H9 (cell line): ENCODE data around the gene ETV5. TPM values are rescaled to one million over a fixed set of nuclear protein-coding genes. Genes with fewer than 3 reads are reported as not detected.

Experiments used
- DNase-seq: peaks from one replicate; pipeline ENCODE4 v3.0.0-alpha.2; 2017
- H2AFZ ChIP-seq: one replicate; pipeline ENCODE4 v1.6.1; 2013; ENCODE audit warnings: mild to moderate bottlenecking, low read length, control low read depth, moderate library complexity
- H2AK5ac ChIP-seq: 2 replicates; pipeline ENCODE4 v1.6.1; 2013; ENCODE audit warnings: low read length, control low read depth, mixed read lengths; ENCODE audit not compliant: insufficient read length
- H2BK120ac ChIP-seq: one replicate; pipeline ENCODE4 v1.6.1; 2013; ENCODE audit warnings: low read depth, mild to moderate bottlenecking, low read length, control low read depth, inconsistent platforms; ENCODE audit not compliant: poor library complexity, severe bottlenecking
- H2BK12ac ChIP-seq: 2 replicates; pipeline ENCODE4 v1.6.1; 2013; ENCODE audit warnings: low read length, control low read depth, mixed read lengths, low read depth; ENCODE audit not compliant: insufficient read length
- H2BK15ac ChIP-seq: 2 replicates; pipeline ENCODE4 v1.6.1; 2013; ENCODE audit warnings: low read depth, low read length, control low read depth
- H2BK20ac ChIP-seq: one replicate; pipeline ENCODE4 v1.6.1; 2013; ENCODE audit warnings: low read depth, mild to moderate bottlenecking, low read length, control low read depth, inconsistent platforms; ENCODE audit not compliant: poor library complexity, severe bottlenecking
- H2BK5ac ChIP-seq: 2 replicates; pipeline ENCODE4 v1.6.1; 2013; ENCODE audit warnings: low read length, control low read depth, mixed read lengths; ENCODE audit not compliant: insufficient read length
- H3K14ac ChIP-seq: 2 replicates; pipeline ENCODE4 v1.6.1; 2013; ENCODE audit warnings: low read length, control low read depth; ENCODE audit not compliant: insufficient read depth
- H3K18ac ChIP-seq: 2 replicates; pipeline ENCODE4 v1.6.1; 2013; ENCODE audit warnings: low read depth, mild to moderate bottlenecking, mixed read lengths, low read length, control low read depth; ENCODE audit not compliant: insufficient read length
- H3K23ac ChIP-seq: 2 replicates; pipeline ENCODE4 v1.6.1; 2013; ENCODE audit warnings: low read length, control low read depth, mixed read lengths, low read depth; ENCODE audit not compliant: insufficient read length
- H3K23me2 ChIP-seq: 2 replicates; pipeline ENCODE4 v1.6.1; 2013; ENCODE audit warnings: low read depth, mild to moderate bottlenecking, mixed read lengths, low read length, control low read depth; ENCODE audit not compliant: insufficient read length, poor library complexity, severe bottlenecking
- H3K27ac ChIP-seq: 2 replicates; pipeline ENCODE4 v1.5.1; 2013; ENCODE audit warnings: low read length, control low read depth, mixed read lengths, low read depth; ENCODE audit not compliant: insufficient read length
- H3K27me3 ChIP-seq: 2 replicates; pipeline ENCODE4 v1.6.1; 2013; ENCODE audit warnings: low read length, control low read depth, inconsistent platforms; ENCODE audit not compliant: insufficient read depth
- H3K4ac ChIP-seq: 2 replicates; pipeline ENCODE4 v1.6.1; 2013; ENCODE audit warnings: low read depth, mild to moderate bottlenecking, control low read depth, inconsistent platforms, low read length, moderate library complexity
- H3K4me1 ChIP-seq: 2 replicates; pipeline ENCODE4 v1.6.1; 2013; ENCODE audit warnings: low read length, control low read depth, inconsistent platforms; ENCODE audit not compliant: insufficient read depth
- H3K4me2 ChIP-seq: 2 replicates; pipeline ENCODE4 v1.6.1; 2013; ENCODE audit warnings: low read length, control low read depth, mixed read lengths; ENCODE audit not compliant: insufficient read length, insufficient read depth
- H3K56ac ChIP-seq: 2 replicates; pipeline ENCODE4 v1.6.1; 2013; ENCODE audit warnings: low read depth, mild to moderate bottlenecking, mixed read lengths, low read length, control low read depth; ENCODE audit not compliant: insufficient read length
- H3K79me1 ChIP-seq: 2 replicates; pipeline ENCODE4 v1.6.1; 2013; ENCODE audit warnings: low read depth, mild to moderate bottlenecking, moderate library complexity, low read length, control low read depth, inconsistent platforms; ENCODE audit not compliant: insufficient read depth, poor library complexity, severe bottlenecking
- H3K79me2 ChIP-seq: 2 replicates; pipeline ENCODE4 v1.6.1; 2013; ENCODE audit warnings: low read length, control low read depth, inconsistent platforms; ENCODE audit not compliant: insufficient read depth
- H3K9ac ChIP-seq: 2 replicates; pipeline ENCODE4 v1.6.1; 2013; ENCODE audit warnings: low read length, control low read depth, mixed read lengths; ENCODE audit not compliant: insufficient read length; ENCODE audit errors: extremely low read depth
- H3K9me3 ChIP-seq: one replicate; pipeline ENCODE4 v1.6.1; 2013; ENCODE audit warnings: low read depth, low read length, inconsistent platforms; ENCODE audit not compliant: control insufficient read depth
- H3T11ph ChIP-seq: one replicate; pipeline ENCODE4 v1.6.1; 2013; ENCODE audit warnings: mild to moderate bottlenecking, low read length, control low read depth, inconsistent platforms
- H4K20me1 ChIP-seq: one replicate; pipeline ENCODE4 v1.6.1; 2013; ENCODE audit not compliant: control insufficient read depth, insufficient read length, insufficient read depth
- H4K5ac ChIP-seq: 2 replicates; pipeline ENCODE4 v1.6.1; 2013; ENCODE audit warnings: low read depth, mild to moderate bottlenecking, mixed read lengths, low read length, control low read depth; ENCODE audit not compliant: insufficient read length
- H4K8ac ChIP-seq: replicated peaks from 2 replicates; pipeline ENCODE4 v1.6.1; 2013; ENCODE audit warnings: low read length, control low read depth, mixed read lengths, low read depth; ENCODE audit not compliant: insufficient read length
- H4K91ac ChIP-seq: 2 replicates; pipeline ENCODE4 v1.6.1; 2013; ENCODE audit warnings: low read depth, mild to moderate bottlenecking, moderate library complexity, mixed read lengths, low read length, control low read depth; ENCODE audit not compliant: insufficient read length
- H3K27ac Mint-ChIP-seq, 3 experiments: 2 replicates in 2 of 3; 3 replicates in 1 of 3; pipeline ENCODE4 v1.8.0; 2020 to 2021; ENCODE audit warnings: mixed read lengths in 3 of 3, mild to moderate bottlenecking in 1 of 3, moderate library complexity in 1 of 3
- H3K27me3 Mint-ChIP-seq: 2 replicates; pipeline ENCODE4 v1.8.0; 2021; ENCODE audit warnings: low read depth, mild to moderate bottlenecking, moderate library complexity, mixed read lengths
- H3K36me3 Mint-ChIP-seq, 3 experiments: 2 replicates in 2 of 3; 3 replicates in 1 of 3; pipeline ENCODE4 v1.8.0; 2020 to 2021; ENCODE audit warnings: low read depth in 3 of 3, mixed read lengths in 3 of 3; ENCODE audit not compliant: insufficient read depth in 1 of 3
- H3K4me1 Mint-ChIP-seq, 2 experiments: 2 replicates each; pipeline ENCODE4 v1.8.0; 2020; ENCODE audit warnings: mixed read lengths in 2 of 2
- H3K4me3 Mint-ChIP-seq, 2 experiments: 2 replicates in 1 of 2; 3 replicates in 1 of 2; pipeline ENCODE4 v1.8.0; 2020 to 2021; ENCODE audit warnings: mild to moderate bottlenecking in 2 of 2, mixed read lengths in 2 of 2, moderate library complexity in 1 of 2
- H3K9me3 Mint-ChIP-seq, 2 experiments: 2 replicates in 1 of 2; 3 replicates in 1 of 2; pipeline ENCODE4 v1.8.0; 2020; ENCODE audit warnings: mild to moderate bottlenecking in 2 of 2, mixed read lengths in 2 of 2, moderate library complexity in 1 of 2
- WGBS: extraction: QIAGEN DNeasy Blood & Tissue Kit; methylation state at CpG from one replicate; pipeline ENCODE4 v1.1.7; 2013; ENCODE audit warnings: missing lambda C conversion rate, low lambda C conversion rate, mixed read lengths; ENCODE audit not compliant: insufficient read length; ENCODE audit errors: extremely low coverage; 5-methylcytosine and 5-hydroxymethylcytosine counted together
- total RNA-seq: library from RNA; stranded (reverse); gene quantifications from 2 replicates; pipeline ENCODE4 v1.2.1, GENCODE V29; 2021
- TF ChIP-seq, protein P1 (sequence below): fragments of 200-600 bp; sonication (generic); conservative IDR thresholded peaks from 3 replicates; pipeline ENCODE4 v1.8.0; 2021; ENCODE audit warnings: antibody characterized with exemption, mild to moderate bottlenecking

Gene ETV5
- total RNA-seq, 1 experiment from 2014 or later, result 7.7 TPM

DNA sequence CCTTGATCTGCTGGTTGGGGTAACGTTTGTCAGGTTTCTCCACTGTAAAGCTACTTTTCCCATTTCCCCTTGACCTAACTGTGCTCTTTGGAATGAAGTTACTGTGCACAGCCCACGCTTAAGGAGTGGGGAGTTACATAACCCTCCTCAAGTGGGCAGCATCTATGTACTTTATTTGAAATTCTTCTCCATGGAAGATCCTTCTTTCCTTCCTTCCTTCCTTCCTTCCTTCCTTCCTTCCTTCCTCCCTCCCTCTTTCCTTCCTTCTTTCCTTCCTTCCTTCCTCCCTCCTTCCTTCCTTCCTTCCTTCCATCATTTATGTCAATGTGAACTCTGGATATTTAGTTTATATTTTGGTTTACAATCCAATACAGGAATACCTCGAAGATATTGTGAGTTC, 94.0 kb downstream of the ETV5 start:
- Histone ChIP-seq H4K8ac (no peak overlapping the region), H2BK120ac (no peak overlapping the region), H3K27ac (no peak overlapping the region), H2BK5ac (no peak overlapping the region), H3K56ac (no peak overlapping the region), H2AK5ac (no peak overlapping the region), H3K4me2 (no peak overlapping the region), H4K91ac (no peak overlapping the region), H3K18ac (no peak overlapping the region), H3K9me3 (no peaks in the 10 kb centered on the region), H3T11ph (no peak overlapping the region), H3K23ac (no peak overlapping the region), H4K20me1 (no peaks in the 10 kb centered on the region), H3K14ac (no peak overlapping the region), H4K5ac (no peak overlapping the region), H2AFZ (no peak overlapping the region), H3K27me3 (no peaks in the 10 kb centered on the region), H2BK20ac (no peak overlapping the region), H3K79me1 (no peaks in the 10 kb centered on the region), H3K4me1 (no peaks in the 10 kb centered on the region), H3K4ac (no peak overlapping the region), H2BK15ac (no peak overlapping the region), H3K9ac (no peak overlapping the region), H3K79me2 (no peaks in the 10 kb centered on the region), H2BK12ac (no peak overlapping the region), H3K23me2 (no peaks in the 10 kb centered on the region)
- no peaks in the 10 kb centered on the region; a peak in 1 of 7 replicates for H3K36me3 Mint-ChIP-seq
- TF ChIP-seq, protein P1, sequence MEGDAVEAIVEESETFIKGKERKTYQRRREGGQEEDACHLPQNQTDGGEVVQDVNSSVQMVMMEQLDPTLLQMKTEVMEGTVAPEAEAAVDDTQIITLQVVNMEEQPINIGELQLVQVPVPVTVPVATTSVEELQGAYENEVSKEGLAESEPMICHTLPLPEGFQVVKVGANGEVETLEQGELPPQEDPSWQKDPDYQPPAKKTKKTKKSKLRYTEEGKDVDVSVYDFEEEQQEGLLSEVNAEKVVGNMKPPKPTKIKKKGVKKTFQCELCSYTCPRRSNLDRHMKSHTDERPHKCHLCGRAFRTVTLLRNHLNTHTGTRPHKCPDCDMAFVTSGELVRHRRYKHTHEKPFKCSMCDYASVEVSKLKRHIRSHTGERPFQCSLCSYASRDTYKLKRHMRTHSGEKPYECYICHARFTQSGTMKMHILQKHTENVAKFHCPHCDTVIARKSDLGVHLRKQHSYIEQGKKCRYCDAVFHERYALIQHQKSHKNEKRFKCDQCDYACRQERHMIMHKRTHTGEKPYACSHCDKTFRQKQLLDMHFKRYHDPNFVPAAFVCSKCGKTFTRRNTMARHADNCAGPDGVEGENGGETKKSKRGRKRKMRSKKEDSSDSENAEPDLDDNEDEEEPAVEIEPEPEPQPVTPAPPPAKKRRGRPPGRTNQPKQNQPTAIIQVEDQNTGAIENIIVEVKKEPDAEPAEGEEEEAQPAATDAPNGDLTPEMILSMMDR, result no peak
- no peak overlapping the region for H3K4me3 Mint-ChIP-seq
- H3K4me1 Mint-ChIP-seq, result no peaks in the 10 kb centered on the region
- peaks cover 0 to 6% of the 10 kb centered on the region in 2 experiments; a peak in 3 of 5 replicates for H3K9me3 Mint-ChIP-seq
- H3K27me3 Mint-ChIP-seq, result peaks cover 17% of the 10 kb centered on the region
- no peak overlapping the region for H3K27ac Mint-ChIP-seq
- WGBS, result no CpG with 5 or more reads among the region's 3 CpGs
- no peak for DNase-seq
